Measurements from ENCODE around the gene DGKD. TPM values are rescaled to one million over a fixed set of nuclear protein-coding genes. Genes with fewer than 3 reads are reported as not detected.

DGKD gene
- total RNA-seq, 1 experiment from 2014 or later = 52.0 TPM

DNA sequence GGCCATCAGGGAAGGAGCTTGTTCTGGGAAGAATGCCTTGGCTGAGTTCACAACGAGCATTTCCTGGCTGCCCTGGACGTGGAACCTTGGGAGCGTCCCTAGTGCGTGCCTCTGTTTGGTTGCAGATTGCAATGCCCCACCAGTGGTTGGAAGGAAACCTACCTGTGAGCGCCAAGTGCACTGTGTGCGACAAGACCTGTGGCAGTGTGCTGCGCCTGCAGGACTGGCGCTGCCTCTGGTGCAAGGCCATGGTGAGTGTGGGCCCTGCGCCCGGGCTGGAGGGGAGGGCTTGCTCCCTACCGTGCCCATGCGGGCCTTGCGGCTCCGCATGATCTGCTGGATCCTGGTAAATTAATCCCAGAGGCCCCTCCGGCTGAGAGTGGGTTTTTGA is 81.9 kb downstream of the DGKD start (continued):
- TF ChIP-seq ZBTB33 (IDR thresholded peaks at IDR 0.05; ENCODE audit: extremely low read depth, insufficient replicate concordance, low read length) (no peak), CEBPB (IDR thresholded peaks at IDR 0.05; ENCODE audit: low read depth) (no peak), ELF1 (IDR thresholded peaks at IDR 0.05; ENCODE audit: borderline replicate concordance, low read depth) (no peak), YY1 (IDR thresholded peaks at IDR 0.05; ENCODE audit: extremely low read depth, insufficient replicate concordance, low read depth, low read length) (no peak), MAX (IDR thresholded peaks at IDR 0.05) (no peak), TCF7L2 (IDR thresholded peaks at IDR 0.05; ENCODE audit: borderline replicate concordance, extremely low read depth, insufficient read depth, insufficient read length) (no peak)

DNA sequence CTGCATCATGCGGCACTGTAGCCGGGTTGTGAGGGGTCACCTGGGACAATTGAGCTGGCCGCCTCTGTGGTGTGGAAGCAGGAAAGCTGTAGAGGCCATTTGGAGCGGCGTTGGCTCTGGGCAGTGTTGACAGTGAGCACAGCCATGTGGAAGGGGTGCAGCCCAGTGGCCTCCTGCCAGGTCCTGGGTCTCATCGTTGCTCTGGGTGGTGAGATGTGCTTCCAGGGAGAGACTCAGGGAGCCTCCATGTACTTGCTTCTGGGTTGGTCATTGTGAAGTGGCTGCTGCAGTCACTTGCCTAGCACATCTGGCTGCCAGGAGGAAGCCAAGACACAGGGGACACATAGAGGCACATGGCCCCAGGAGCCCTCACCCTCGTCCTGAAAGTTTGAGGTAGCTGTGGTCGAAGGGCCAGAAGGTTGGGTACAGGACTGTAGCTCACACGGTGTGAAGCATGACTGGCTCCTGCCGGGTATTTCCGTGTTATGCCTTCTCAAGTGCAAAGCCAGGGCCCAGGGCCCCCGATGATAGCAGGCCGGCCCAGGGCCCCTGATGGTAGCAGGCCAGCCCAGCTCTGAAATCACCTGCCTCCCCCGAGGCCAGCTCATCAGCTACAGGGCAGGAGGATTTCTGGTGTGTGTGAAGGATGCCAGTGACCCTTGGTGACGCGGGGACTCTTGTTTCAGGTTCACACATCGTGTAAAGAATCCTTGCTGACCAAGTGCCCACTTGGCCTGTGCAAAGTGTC is 82.6 kb downstream of the DGKD start:
- no peaks in the 10 kb centered on the region for H3K9me3 ChIP-seq (ENCODE audit: control insufficient read depth in 1 of 2, insufficient read depth in 1 of 2, low read depth in 1 of 2, low read length in 2 of 2)
- no peaks in the 10 kb centered on the region for H3K4me1 ChIP-seq (ENCODE audit: control insufficient read depth in 1 of 2, insufficient read depth in 2 of 2, low read length in 2 of 2)
- H3K4me3 ChIP-seq (replicated peaks in 1 of 2; ENCODE audit: low read depth in 1 of 2, low read length in 2 of 2) = no peak overlapping the region
- intact Hi-C loops (cut with micrococcal nuclease) = no loop called here
- no peaks in the 10 kb centered on the region for H3K9me2 ChIP-seq (ENCODE audit: insufficient read depth)
- no peaks in the 10 kb centered on the region for H4K20me1 ChIP-seq (ENCODE audit: insufficient read depth)
- peaks cover 13 to 21% of the 10 kb centered on the region in 2 experiments; a peak in 3 of 4 replicates for H3K36me3 ChIP-seq (ENCODE audit: control insufficient read depth in 1 of 2, insufficient read depth in 2 of 2, low read length in 2 of 2)
- H3K9ac ChIP-seq (ENCODE audit: low read length) = no peak overlapping the region
- ATAC-seq = no peak
- H3K4me2 ChIP-seq (ENCODE audit: low read length) = no peak overlapping the region
- DNase-seq (ENCODE audit: low read depth, low spot score) = no peak
- CTCF ChIA-PET = no interaction called here
- no peaks in the 10 kb centered on the region for H3K27me3 ChIP-seq (ENCODE audit: insufficient read depth, low read length)
- TF ChIP-seq EGR1 (IDR thresholded peaks at IDR 0.05; ENCODE audit: low read depth) (no peak), EZH2 (IDR thresholded peaks at IDR 0.05) (no peak), RAD21 (IDR thresholded peaks at IDR 0.05; ENCODE audit: low read depth) (no peak), ZNF274 (IDR thresholded peaks at IDR 0.05; ENCODE audit: low read depth, low read length) (no peak), JUND (IDR thresholded peaks at IDR 0.05) (no peak)
- TF ChIP-seq, protein P1, sequence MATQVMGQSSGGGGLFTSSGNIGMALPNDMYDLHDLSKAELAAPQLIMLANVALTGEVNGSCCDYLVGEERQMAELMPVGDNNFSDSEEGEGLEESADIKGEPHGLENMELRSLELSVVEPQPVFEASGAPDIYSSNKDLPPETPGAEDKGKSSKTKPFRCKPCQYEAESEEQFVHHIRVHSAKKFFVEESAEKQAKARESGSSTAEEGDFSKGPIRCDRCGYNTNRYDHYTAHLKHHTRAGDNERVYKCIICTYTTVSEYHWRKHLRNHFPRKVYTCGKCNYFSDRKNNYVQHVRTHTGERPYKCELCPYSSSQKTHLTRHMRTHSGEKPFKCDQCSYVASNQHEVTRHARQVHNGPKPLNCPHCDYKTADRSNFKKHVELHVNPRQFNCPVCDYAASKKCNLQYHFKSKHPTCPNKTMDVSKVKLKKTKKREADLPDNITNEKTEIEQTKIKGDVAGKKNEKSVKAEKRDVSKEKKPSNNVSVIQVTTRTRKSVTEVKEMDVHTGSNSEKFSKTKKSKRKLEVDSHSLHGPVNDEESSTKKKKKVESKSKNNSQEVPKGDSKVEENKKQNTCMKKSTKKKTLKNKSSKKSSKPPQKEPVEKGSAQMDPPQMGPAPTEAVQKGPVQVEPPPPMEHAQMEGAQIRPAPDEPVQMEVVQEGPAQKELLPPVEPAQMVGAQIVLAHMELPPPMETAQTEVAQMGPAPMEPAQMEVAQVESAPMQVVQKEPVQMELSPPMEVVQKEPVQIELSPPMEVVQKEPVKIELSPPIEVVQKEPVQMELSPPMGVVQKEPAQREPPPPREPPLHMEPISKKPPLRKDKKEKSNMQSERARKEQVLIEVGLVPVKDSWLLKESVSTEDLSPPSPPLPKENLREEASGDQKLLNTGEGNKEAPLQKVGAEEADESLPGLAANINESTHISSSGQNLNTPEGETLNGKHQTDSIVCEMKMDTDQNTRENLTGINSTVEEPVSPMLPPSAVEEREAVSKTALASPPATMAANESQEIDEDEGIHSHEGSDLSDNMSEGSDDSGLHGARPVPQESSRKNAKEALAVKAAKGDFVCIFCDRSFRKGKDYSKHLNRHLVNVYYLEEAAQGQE (IDR thresholded peaks at IDR 0.05; ENCODE audit: low read depth) = no peak
- BruUV-seq (replicated peaks) = no TSS peak
- H2AFZ ChIP-seq (ENCODE audit: low read depth, low read length, poor library complexity, severe bottlenecking) = no peak overlapping the region
- H3K27ac ChIP-seq (ENCODE audit: low read depth, low read length) = no peak overlapping the region
- RAD21 ChIA-PET (ENCODE audit: low non-redundant PET in 1 of 2, low total read pairs in 2 of 2, uncharacterized antibody in 2 of 2, unreplicated experiment in 2 of 2) = no interaction called here
- POLR2A ChIA-PET = no interaction called here
- H3K79me2 ChIP-seq (ENCODE audit: insufficient read depth, low read length) = peaks cover 28% of the 10 kb centered on the region; the same call in 1 of the 2 replicates
